Measurements from ENCODE around the gene MICAL3. TPM values are rescaled to one million over a fixed set of nuclear protein-coding genes. Genes with fewer than 3 reads are reported as not detected.

MICAL3 gene
- total RNA-seq, 1 donor from 2014 or later, result 131 TPM

DNA sequence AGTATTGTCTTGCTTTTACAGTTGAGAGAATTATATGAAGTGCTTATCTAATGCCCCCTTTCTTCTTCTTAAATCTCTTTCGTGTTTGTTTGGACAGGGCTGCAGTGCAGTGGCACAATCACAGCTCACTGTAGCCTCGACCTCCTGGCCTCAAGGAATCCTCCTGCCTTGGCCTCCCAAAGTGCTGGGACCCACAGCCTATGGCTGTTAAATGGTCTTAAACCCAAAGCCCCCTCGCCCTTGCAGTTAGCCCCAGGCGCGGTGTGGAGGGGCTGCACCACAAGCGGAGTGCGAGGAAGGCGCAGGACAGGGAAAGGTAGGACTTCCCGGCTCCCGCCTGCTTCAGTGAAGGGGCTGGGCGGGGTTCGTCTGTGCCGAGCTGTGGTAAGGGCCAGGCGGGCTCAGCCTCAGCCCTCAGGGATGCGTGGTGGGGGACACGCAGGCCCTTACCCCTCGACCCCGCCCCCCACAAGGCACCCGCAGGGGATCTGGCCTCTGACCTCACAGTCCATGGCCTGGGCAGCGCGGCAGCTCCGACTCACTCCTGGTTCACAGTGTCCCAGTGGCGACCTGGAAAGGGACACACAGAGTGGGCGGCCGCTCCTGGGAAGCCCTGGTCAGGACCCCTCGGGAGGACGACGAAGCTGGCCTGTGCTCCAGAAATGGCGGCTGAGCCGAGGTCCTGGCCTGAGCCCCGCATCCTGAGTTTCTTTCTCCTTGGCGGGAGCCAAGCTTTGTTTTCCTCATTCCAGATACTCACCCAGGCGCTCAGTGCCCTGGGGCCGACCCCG lies 274.6 kb downstream of the MICAL3 start:
- peak; percentile 30 for ATAC-seq
- intact Hi-C loops (cut with DNase I), result no loop called here
- no peak for DNase-seq (ENCODE audit: low spot score)

DNA sequence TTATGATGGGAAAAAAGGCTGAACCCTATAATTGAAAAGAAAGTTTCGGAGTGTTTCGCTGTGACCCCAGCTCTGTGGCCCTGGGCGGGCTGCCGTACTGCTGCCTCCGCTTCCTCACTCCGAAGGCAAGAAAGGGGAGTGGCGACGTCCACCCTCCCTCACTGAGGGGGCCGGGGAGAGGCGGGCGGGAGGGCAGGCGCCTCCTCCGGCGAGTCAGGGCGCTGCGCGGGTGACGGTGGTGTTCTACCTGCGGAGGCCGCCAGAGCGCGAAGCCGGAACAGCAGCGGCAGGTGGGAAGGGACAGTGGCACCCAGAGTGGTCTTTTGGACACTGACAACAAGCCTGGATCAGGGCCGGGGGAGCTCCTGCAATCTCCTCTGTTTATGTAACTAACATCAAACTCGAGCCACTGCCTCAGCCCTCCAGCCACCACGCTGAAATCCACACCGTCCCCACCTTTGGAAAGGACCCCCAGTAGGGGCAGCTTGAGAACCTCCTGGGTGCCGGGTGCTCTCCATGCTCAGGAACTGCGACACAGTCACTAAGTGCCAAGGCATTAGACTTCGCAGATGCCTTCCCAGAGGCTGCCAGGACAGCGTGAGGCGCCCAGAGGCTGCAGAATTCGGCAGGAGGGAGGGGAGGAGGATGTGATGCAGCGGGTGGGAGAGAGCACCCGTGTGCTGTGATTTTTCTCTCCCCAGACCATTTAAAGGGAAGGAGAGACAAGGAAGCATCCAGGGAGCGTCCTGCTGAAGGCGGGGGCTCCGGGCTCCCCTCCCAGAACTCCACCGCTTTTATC lies 275.6 kb downstream of the MICAL3 start:
- DNase-seq (ENCODE audit: low spot score) (no peak), ATAC-seq (no peak)
- intact Hi-C loops (cut with DNase I), result no loop called here

DNA sequence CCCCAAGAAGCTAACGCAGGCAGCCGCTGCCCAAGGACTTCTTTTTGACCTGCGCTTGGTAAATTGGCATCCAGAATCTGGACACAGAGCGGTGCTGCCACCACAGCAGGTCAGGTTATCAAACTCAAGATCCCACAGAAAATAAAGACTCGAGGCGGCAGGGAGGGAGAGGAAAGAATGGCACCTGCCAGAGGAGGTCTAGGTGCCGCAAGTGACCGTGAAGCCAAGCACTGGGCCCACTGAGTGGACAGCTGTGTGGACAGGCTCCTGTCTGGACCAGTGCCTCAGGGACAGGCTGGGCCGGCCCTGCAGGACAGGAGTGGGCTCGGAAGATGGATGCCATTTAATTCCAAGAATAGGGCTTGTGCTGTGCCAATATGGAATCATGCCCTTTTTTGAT lies 277.4 kb downstream of the MICAL3 start:
- intact Hi-C loops (cut with DNase I), result no loop called here
- ATAC-seq (no peak), DNase-seq (ENCODE audit: low spot score) (no peak)

DNA sequence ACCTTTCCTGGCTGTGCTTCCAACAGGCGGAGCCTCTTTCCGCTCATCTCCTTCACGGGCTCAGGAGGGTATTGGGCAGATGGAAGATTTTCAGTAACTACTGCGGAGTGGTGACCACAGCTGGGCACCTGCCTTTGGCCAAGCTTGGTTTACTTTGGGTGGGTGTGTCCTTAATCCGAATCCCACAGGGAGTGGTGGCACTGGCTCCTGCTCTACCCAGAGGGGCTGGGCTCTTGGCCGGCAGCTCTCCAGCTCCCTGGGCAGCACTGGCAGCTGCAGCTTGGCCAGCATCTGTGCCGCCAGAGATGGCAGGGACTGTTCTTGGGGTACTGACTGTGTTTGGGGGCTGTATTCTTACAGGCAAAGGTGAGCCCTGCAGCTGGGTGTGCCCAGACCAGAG lies 279.9 kb downstream of the MICAL3 start:
- DNase-seq (ENCODE audit: low spot score) (no peak), ATAC-seq (no peak)
- intact Hi-C loops (cut with DNase I), result no loop called here

DNA sequence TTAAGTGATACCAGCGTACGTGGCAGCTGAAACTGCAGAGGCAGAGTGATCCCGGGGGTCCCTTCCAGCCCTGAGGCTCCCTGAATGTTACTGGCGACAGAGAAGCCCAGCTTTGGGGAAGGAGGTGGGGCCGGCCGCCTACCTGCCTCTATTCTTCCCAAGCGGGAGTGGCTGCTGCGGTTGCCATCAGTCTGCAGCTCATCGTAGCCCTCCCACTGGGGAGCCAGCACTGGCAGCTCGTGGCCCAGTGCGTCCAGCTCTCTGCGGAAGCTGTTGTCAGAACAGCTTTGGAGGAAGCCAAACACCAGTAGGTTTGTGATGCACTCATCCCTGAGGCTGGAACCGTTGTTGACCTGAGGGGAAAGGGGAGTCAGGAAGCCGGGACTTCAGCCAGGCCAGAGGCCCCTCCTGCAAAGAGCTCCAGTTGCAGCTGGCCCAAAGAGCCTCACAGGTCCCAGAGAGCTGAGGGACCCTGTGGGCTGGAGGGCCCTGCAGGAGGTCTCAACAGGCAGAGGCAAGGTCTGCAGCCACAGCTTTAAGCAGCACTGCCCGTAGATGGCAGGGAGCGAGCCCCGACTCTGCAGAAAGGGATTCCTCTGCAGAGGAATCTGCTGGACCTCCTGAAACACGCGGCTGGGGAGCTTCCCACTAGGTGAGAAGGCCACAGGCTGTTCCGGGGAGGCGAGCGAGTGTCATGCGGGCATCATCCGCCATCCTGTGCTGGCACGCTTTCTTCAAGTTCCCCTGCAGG lies 280.5 kb downstream of the MICAL3 start:
- intact Hi-C loops (cut with DNase I), result no loop called here
- ATAC-seq (no peak), DNase-seq (ENCODE audit: low spot score) (no peak)

DNA sequence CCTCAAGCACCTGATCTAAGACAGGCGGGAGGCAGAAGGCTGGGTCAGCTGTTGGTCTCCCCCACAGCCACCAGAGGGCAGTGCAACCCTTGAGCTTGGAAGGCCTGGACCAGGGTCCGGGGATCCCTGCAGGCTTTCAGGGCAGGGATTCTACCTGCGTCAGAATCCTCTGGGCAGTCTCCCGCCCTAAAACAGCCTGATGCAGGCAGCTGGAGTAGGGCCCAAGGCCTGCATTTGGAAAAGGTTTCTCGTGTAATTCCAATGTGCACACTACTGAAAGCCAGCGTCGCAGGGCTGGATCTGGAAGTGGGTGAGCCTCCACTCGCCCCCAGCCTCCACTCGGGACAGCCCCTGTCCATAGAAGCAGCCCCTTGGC lies 281.8 kb downstream of the MICAL3 start:
- peak; percentile 70 for ATAC-seq
- peak; percentile 80 for DNase-seq (ENCODE audit: low spot score)

DNA sequence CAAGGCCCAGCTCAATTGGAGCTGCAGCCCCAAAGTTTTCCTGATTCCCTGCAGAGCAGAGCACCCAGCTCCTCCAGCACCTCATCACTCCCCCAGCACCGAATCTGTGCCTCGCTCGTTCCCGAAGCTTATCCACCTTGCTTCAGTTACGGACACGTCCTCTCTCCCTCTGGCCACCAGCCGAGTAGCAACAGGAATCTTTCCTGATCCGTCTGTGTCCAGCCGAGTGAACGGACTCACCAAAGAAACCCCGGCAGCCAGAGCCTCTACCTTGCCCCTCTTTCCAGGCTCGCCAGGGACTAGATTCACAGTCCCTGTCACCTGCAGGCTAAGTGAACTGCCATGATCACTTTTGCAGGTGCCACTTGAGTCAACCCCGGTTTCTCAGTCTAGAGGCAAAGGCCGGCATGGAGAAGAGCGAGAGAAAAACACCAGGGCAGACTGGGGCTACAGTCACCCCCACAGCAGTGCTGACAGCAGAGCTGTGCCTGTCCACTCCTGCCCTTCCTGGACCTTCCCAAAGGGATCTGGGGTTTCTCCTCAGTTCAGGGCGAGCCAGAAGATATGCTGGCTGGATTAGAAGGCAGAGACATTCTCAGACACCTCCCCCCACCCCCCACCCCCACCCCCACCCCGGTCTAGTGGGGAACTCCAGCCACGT lies 282.4 kb downstream of the MICAL3 start:
- no peak for ATAC-seq
- intact Hi-C loops (cut with DNase I), result no loop called here

More for the DNA sequence above, 281.8 kb downstream of the MICAL3 start:
- intact Hi-C loops (cut with DNase I), result no loop called here

DNA sequence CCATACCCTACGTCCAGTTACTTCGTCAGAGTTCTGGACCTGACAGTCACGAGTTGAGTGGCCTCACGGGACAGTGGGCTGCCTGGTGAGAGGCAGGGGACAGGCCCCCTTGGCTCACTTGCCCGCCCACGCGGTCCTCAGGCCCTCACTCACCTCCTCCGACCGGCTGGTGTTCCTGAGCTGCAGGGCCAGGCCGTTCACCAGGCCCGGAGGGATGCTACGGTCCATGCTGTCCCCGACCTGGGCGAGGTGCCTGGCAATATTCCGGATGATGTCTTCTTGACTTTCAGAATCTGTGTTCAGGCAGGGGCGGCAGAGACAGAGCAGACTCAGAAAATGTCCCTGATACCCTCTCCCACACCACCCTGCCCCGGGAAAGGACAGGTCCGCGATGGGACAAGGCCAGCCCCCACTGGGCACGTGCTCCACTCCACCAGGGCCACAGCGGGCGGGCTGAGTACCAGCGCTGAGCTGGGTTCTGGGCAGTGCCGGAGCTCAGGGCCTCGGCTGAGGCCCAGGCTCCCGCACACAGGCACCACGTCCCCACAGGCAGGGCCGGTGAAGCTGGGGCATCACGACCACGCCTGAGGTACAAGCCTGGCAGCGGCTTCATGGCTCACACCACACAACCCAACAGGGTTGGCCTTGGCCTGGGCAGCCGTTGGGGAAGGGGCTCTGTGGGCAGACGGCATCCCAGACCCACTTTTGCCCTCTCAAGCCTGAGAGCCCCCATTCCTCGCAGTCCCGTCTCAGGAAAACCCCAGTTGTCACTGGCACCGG lies 285.0 kb downstream of the MICAL3 start:
- intact Hi-C loops (cut with DNase I), result no loop called here
- DNase-seq (ENCODE audit: low spot score), result no peak
- no peak for ATAC-seq

More for the DNA sequence above, 282.4 kb downstream of the MICAL3 start:
- no peak for DNase-seq (ENCODE audit: low spot score)

DNA sequence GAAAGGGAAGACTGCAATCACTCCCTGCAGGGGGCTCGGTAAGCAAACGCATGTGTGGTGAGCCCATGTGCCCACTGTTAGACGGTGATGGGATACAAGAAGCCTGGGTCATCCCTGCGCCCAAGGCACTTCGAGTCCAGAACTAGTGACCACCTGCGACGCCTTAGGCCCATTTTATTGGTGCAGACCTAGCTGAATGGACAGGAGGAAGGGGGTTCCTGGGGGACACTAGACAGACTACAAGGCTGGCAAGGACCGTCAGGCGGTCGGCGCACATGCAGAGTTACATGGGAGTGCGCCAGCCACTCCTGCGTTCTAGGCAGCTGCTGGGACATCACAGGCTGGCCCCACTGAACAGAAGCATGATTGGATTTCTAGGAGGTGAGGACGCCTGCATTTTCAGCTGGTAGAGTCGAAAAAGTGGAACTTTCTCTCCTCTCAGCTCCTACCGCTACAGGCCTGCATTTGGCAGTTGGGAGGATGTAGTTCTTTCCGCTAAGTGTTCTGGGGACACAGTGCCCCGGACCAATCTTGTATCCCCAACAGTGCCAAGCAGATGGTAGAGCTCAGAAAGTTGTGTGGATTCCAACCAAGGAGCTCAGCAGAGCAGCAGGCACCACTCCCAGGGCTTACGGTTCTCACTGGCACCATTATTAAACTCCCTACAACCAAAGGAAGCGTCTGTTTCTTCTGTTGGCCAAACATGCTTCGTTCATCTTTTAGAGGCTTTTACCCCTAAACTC lies 285.8 kb downstream of the MICAL3 start:
- DNase-seq (ENCODE audit: low spot score) (no peak), ATAC-seq (no peak)
- intact Hi-C loops (cut with DNase I), result no loop called here

Small RNAs within 50 kb of the gene (microRNA-seq; reads per million reads assigned to microRNA genes)
- gene MIR3198-1, result not detected
- not detected for gene MIR648

Other genes with a start within 250 kb of the MICAL3 start
- gene PEX26, start 53.4 kb upstream of the MICAL3 start, total RNA-seq, result 25.9 TPM
- 3.7 TPM for gene TUBA8, start 86.2 kb upstream of the MICAL3 start, total RNA-seq
- gene USP18, start 125.6 kb upstream of the MICAL3 start, total RNA-seq, result 5.2 TPM